Progenitor cell of endocrine pancreas (in vitro differentiated cells): Measurements from ENCODE around the gene KCNJ11. TPM values are rescaled to one million over a fixed set of nuclear protein-coding genes. Genes with fewer than 3 reads are reported as not detected.
A peak's percentile ranks its signal among the peaks of the same experiment; 100 is the strongest.

Source experiments
- DNase-seq: peaks from one replicate; pipeline ENCODE4 v3.0.0; 2021; ENCODE audit warnings: low spot score; ENCODE audit not compliant: unreplicated experiment
- H3K27ac Mint-ChIP-seq: 2 replicates; pipeline ENCODE4 v1.8.0; 2021; ENCODE audit warnings: mild to moderate bottlenecking, moderate library complexity, mixed read lengths
- H3K27me3 Mint-ChIP-seq: 2 replicates; pipeline ENCODE4 v1.8.0; 2021; ENCODE audit warnings: mixed read lengths
- H3K36me3 Mint-ChIP-seq: 2 replicates; pipeline ENCODE4 v1.8.0; 2022; ENCODE audit warnings: mixed read lengths; ENCODE audit not compliant: insufficient read depth
- H3K4me1 Mint-ChIP-seq: 2 replicates; pipeline ENCODE4 v1.8.0; 2021; ENCODE audit warnings: low read depth, mixed read lengths
- H3K4me3 Mint-ChIP-seq: 2 replicates; pipeline ENCODE4 v1.8.0; 2021; ENCODE audit warnings: low read depth, mild to moderate bottlenecking, moderate library complexity, mixed read lengths
- H3K9me3 Mint-ChIP-seq: 2 replicates; pipeline ENCODE4 v1.8.0; 2021; ENCODE audit warnings: low read depth, mixed read lengths
- total RNA-seq: library from RNA; stranded (reverse); gene quantifications from 2 replicates; pipeline ENCODE4 v1.2.1, GENCODE V29; 2021
- TF ChIP-seq, protein P1 (sequence below): fragments of 200-600 bp; sonication (generic); IDR thresholded peaks from one replicate; pipeline ENCODE4 v1.5.0; 2021; ENCODE audit warnings: antibody characterized with exemption, mild to moderate bottlenecking; ENCODE audit not compliant: unreplicated experiment

Gene KCNJ11
- total RNA-seq, 1 donor from 2014 or later = 8.1 TPM

DNA sequence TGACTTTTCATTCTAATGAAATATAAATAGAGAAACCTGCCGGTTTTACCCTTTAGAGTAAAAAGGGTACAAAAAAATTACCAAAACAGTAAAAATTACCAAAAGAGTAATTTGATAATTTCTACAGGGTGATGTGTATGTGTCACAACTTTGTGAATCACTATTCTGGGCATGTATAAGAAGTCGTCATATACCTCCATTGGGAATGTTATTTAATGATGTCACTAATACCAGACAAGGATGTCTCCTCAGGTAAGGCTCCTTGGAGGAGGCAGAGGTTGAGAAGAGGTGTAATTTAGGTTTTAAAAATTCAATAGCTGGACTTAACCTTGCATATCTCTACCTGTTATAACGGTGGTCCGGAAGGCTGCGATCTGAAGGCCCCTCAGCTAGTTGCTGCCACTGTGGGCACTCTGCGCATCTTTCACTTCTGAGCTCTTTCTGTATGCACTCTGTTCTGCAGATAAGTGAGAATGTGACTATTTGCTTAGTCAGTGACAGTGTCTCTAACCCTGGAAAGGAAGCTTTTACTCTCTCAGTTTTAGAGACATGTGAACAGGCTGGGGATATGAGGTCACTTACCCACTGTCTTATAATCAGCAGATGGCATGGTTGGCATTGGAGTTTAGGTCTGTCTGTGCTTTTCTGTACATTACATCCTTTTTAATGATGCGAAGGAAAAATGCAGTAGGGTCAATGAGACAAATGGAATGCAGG is 37.8 kb downstream of the KCNJ11 start:
- Mint-ChIP-seq H3K36me3 (peaks cover 1% of the 10 kb centered on the region), H3K4me1 (peaks cover 15% of the 10 kb centered on the region), H3K27me3 (peaks cover 51% of the 10 kb centered on the region), H3K4me3 (peak overlapping the region; percentile 71), H3K9me3 (no peaks in the 10 kb centered on the region), H3K27ac (no peak overlapping the region)
- no peak for DNase-seq
- TF ChIP-seq, protein P1, sequence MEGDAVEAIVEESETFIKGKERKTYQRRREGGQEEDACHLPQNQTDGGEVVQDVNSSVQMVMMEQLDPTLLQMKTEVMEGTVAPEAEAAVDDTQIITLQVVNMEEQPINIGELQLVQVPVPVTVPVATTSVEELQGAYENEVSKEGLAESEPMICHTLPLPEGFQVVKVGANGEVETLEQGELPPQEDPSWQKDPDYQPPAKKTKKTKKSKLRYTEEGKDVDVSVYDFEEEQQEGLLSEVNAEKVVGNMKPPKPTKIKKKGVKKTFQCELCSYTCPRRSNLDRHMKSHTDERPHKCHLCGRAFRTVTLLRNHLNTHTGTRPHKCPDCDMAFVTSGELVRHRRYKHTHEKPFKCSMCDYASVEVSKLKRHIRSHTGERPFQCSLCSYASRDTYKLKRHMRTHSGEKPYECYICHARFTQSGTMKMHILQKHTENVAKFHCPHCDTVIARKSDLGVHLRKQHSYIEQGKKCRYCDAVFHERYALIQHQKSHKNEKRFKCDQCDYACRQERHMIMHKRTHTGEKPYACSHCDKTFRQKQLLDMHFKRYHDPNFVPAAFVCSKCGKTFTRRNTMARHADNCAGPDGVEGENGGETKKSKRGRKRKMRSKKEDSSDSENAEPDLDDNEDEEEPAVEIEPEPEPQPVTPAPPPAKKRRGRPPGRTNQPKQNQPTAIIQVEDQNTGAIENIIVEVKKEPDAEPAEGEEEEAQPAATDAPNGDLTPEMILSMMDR = no peak

DNA sequence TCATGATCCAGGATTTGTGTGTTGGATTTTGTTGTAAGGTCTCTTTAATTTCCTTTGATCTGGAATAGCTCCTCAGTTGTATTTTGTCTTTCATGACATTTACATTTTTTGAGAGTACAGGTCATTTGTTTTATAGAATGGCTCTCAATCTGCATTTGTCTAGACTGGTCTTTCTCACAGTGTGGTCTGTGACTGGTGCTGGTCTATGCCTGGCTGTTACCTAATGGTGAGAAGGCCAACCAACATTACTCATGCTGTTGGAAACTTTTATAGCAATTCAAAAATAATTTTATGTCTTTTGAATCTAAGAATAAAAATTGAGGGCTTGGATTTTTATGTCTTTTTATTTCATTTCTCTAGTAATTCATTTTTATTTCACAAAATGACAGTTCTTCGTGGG is 40.8 kb downstream of the KCNJ11 start:
- DNase-seq = no peak
- Mint-ChIP-seq H3K27ac (no peak overlapping the region), H3K27me3 (peaks cover 34% of the 10 kb centered on the region), H3K9me3 (no peaks in the 10 kb centered on the region), H3K4me3 (no peak overlapping the region), H3K4me1 (peaks cover 6% of the 10 kb centered on the region), H3K36me3 (peaks cover 1% of the 10 kb centered on the region)
- TF ChIP-seq, protein P1 = no peak

DNA sequence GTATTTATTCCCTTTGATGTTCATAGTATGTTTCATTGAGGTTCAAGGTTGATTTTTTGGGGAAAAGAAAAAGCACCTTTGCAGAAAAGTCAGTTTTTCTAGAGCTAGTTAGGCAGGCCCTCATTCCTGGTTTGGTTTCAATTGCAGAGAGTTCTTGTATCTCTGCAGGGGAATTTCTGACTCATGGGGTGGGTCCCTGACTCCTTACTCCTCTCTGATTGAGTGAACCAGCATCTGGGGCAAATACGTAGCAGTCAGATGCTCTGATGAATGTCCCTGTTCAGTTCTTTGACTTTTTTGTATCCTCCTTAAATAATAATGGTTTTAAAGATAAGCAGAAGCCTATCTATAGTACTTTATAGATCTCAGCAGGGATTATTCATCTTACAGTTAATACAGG is 44.6 kb downstream of the KCNJ11 start:
- TF ChIP-seq, protein P1 = no peak
- no peak for DNase-seq
- Mint-ChIP-seq H3K9me3 (no peaks in the 10 kb centered on the region), H3K36me3 (peaks cover 3% of the 10 kb centered on the region), H3K27ac (no peak overlapping the region), H3K4me1 (no peaks in the 10 kb centered on the region), H3K4me3 (no peak overlapping the region), H3K27me3 (no peaks in the 10 kb centered on the region)

DNA sequence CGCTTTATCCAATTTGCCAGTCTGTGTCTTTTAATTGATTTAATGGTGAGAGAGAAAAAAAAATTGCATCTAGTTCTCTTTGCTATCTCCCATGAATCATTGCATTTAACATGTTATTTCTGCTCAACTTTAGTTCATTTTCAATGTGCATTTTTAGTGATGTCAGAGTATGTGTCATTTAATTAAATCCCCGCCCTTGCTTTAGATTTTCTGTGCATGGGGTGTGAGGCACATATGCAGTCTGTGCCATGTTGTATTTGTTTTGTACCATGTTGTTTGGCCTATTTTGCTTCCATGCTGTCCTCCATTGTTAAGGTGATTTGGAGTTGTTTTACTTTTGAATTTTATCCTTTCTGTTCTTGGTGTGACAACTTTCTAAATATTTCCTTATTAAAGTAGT is 45.2 kb downstream of the KCNJ11 start:
- Mint-ChIP-seq H3K4me1 (no peaks in the 10 kb centered on the region), H3K27me3 (no peaks in the 10 kb centered on the region), H3K4me3 (no peak overlapping the region), H3K9me3 (no peaks in the 10 kb centered on the region), H3K27ac (no peak overlapping the region), H3K36me3 (peaks cover 3% of the 10 kb centered on the region)
- no peak for DNase-seq
- TF ChIP-seq, protein P1 = no peak

Other genes with a start within 250 kb of the KCNJ11 start
- 96.0 and 106 TPM in 2 replicates for gene PIK3C2A, start 180.7 kb downstream of the KCNJ11 start, total RNA-seq
- gene NUCB2, start 111.9 kb downstream of the KCNJ11 start, total RNA-seq = 52.8 and 63.8 TPM in 2 replicates
- gene NCR3LG1, start 36.9 kb downstream of the KCNJ11 start, total RNA-seq = 1.3 and 2.1 TPM in 2 replicates
- 19.2 and 23.9 TPM in 2 replicates for gene ABCC8, start 88.2 kb upstream of the KCNJ11 start, total RNA-seq
- gene USH1C, start 155.8 kb upstream of the KCNJ11 start, total RNA-seq = 15.8 and 21.4 TPM in 2 replicates
- 0.78 and 1.5 TPM in 2 replicates for gene OTOG, start 158.6 kb upstream of the KCNJ11 start, total RNA-seq